A549 treated with Mapracorat at 1 μM for 4 hours (cell line): ENCODE measurements around the gene HES4. TPM values are rescaled to one million over a fixed set of nuclear protein-coding genes. Genes with fewer than 3 reads are reported as not detected.

Experiments used
- total RNA-seq: library from RNA; stranded (reverse); fragments of 200-300 nt; extraction: Qiagen RNA extraction; gene quantifications from 5 replicates; pipeline ENCODE4 v1.2.3, GENCODE V29; 2022

Gene HES4
- total RNA-seq, result 22.0 to 73.2 TPM (median 67.5 TPM) in 5 replicates

GRCh38 chr1:999725-1000356 lies at the start of gene HES4:
TSS of gene HES4 (minus strand) at chr1:1000097. CDS start at chr1:999973, 124 bp downstream.

GRCh38 chr1:1020000-1020404 lies 20.1 kb upstream of the HES4 start, which contains the start of gene AGRN:
TSS of gene AGRN (plus strand) at chr1:1020120. CDS start at chr1:1020173, 53 bp downstream.

GRCh38 chr1:1013105-1013921 lies 13.4 kb upstream of the HES4 start, which contains the start of gene ISG15:
TSS of gene ISG15 (plus strand) at chr1:1013497. CDS start at chr1:1013574, 77 bp downstream.

GRCh38 chr1:981955-982558 lies 17.8 kb downstream of the HES4 start, which contains the start of gene PERM1:
TSS of gene PERM1 (minus strand) at chr1:982093. CDS start at chr1:981029, 1,064 bp downstream.

GRCh38 chr1:966135-966703 lies 33.7 kb downstream of the HES4 start, which contains the start of gene PLEKHN1:
TSS of gene PLEKHN1 (plus strand) at chr1:966482. CDS start at chr1:966532, 50 bp downstream.

GRCh38 chr1:960363-961131 lies 39.4 kb downstream of the HES4 start, which contains the start of gene KLHL17:
TSS of gene KLHL17 (plus strand) at chr1:960584. CDS start at chr1:960694, 110 bp downstream.

GRCh38 chr1:958823-959730 lies 40.8 kb downstream of the HES4 start, which contains the start of gene NOC2L:
TSS of gene NOC2L (minus strand) at chr1:959256. CDS start at chr1:959240, 16 bp downstream.

Other genes starting within 250 kb of the HES4 start
- 16.3 to 29.6 TPM (median 27.8 TPM) in 5 replicates for gene SAMD11, start 76.2 kb downstream of the HES4 start, total RNA-seq
- gene NOC2L, start 40.8 kb downstream of the HES4 start, total RNA-seq, result 68.0 to 91.8 TPM (median 81.8 TPM) in 5 replicates
- gene KLHL17, start 39.5 kb downstream of the HES4 start, total RNA-seq, result 9.1 to 20.0 TPM (median 16.2 TPM) in 5 replicates
- 3.6 to 6.3 TPM (median 5.7 TPM) in 5 replicates for gene PLEKHN1, start 33.6 kb downstream of the HES4 start, total RNA-seq
- gene PERM1, start 18.0 kb downstream of the HES4 start, total RNA-seq, result 0.10 to 0.30 TPM (median 0.14 TPM) in 4 of 5 replicates, not detected in the other
- 14.5 to 24.2 TPM (median 20.9 TPM) in 5 replicates for gene ISG15, start 13.4 kb upstream of the HES4 start, total RNA-seq
- gene AGRN, start 20.0 kb upstream of the HES4 start, total RNA-seq, result 70.3 to 123 TPM (median 118 TPM) in 5 replicates
- 0.23 to 0.34 TPM (median 0.27 TPM) in 5 replicates for gene RNF223, start 74.2 kb upstream of the HES4 start, total RNA-seq
- 9.0 to 15.0 TPM (median 13.5 TPM) in 5 replicates for gene C1orf159, start 116.0 kb upstream of the HES4 start, total RNA-seq
- not detected in 5 replicates for gene TTLL10, start 173.8 kb upstream of the HES4 start, total RNA-seq
- gene TNFRSF18, start 206.5 kb upstream of the HES4 start, total RNA-seq, result 0.15 to 0.25 TPM (median 0.15 TPM) in 3 of 5 replicates, not detected in the others
- gene TNFRSF4, start 214.1 kb upstream of the HES4 start, total RNA-seq, result 0.11 to 0.19 TPM (median 0.14 TPM) in 3 of 5 replicates, not detected in the others
- 101 to 136 TPM (median 127 TPM) in 5 replicates for gene SDF4, start 231.9 kb upstream of the HES4 start, total RNA-seq
- 9.8 to 19.7 TPM (median 18.1 TPM) in 5 replicates for gene B3GALT6, start 232.1 kb upstream of the HES4 start, total RNA-seq
- gene C1QTNF12, start 246.6 kb upstream of the HES4 start, total RNA-seq, result 0.80 to 2.0 TPM (median 1.6 TPM) in 5 replicates